Fibroblast of gingiva (primary cell): ENCODE data around the gene ZNF426.

Experiments used
- DNase-seq: peaks from one replicate; pipeline ENCODE4 v3.0.0-alpha.2; 2011; ENCODE audit warnings: low read depth

Gene ZNF426

GRCh38 chr19:9494096-9494495, 44.3 kb downstream of the ZNF426 start:
- no peak for DNase-seq

- no peak for DNase-seq
These were observed 51.4 kb downstream of the ZNF426 start for GRCh38 chr19:9487016-9487415.

DNA sequence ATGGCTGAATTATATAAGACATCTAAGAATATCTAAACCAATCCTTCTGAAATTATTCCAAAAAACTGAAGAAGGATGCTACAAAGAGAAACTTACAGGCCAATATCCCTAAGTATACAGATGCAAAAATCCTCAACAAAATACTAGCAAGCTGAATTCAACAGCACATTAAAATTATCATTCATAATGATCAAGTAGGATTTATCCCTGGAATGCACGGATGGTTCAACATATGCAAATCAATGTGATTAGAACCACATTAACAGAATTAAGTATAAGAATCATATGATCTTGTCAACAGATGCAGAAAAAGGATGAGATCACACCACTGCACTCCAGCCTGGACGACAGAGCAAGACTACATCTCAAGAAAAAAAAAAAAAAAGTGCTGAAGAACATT, 53.3 kb downstream of the ZNF426 start:
- no peak for DNase-seq

DNA sequence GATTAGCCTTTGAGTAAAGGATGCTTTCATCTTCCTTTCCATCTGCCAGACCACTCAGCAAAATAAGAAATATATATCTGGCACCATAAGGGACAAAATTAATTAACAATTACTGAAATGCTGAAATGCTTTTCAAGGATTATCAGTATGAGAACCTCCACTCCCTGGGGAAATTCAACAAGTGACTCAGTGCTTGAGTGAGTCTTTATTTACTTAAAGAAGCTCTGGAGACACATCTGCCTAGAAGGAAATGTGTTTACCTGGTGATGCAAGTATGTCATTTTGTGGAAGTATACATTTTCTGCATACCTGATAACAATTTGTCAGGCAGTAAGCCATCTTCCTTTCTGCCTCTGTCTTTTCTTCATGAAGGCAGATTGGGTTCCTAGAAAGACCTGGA, 63.5 kb downstream of the ZNF426 start:
- no peak for DNase-seq
